Measurements from ENCODE around the gene CDK18.

CDK18 gene

GRCh38 chr1:205514211-205515142 lies 10.0 kb downstream of the CDK18 start:
- Histone ChIP-seq H3K9me3 (ENCODE audit: insufficient read depth, low read length) (no peaks in the 10 kb centered on the region), H3K27me3 (ENCODE audit: insufficient read depth, insufficient read length) (no peaks in the 10 kb centered on the region), H3K36me3 (ENCODE audit: insufficient read depth, insufficient read length, low read length) (no peaks in the 10 kb centered on the region), H3K4me3 (ENCODE audit: insufficient read length, low read depth) (no peak overlapping the region), H3K9ac (ENCODE audit: insufficient read length, low read depth) (no peak overlapping the region), H3K4me1 (ENCODE audit: insufficient read depth, insufficient read length) (peaks cover 36% of the 10 kb centered on the region)
- no peak for DNase-seq (ENCODE audit: low read depth, low spot score)
- TF ChIP-seq ZNF274 (IDR thresholded peaks at IDR 0.05; ENCODE audit: low read depth, low read length) (no peak), YY1 (IDR thresholded peaks at IDR 0.05; ENCODE audit: insufficient read depth, insufficient read length) (no peak), SUZ12 (IDR thresholded peaks at IDR 0.05; ENCODE audit: extremely low read depth, insufficient read depth, insufficient read length) (no peak)

- H3K9ac ChIP-seq (ENCODE audit: insufficient read length, low read depth), result no peak overlapping the region
- peaks cover 41% of the 10 kb centered on the region for H3K4me1 ChIP-seq (ENCODE audit: insufficient read depth, insufficient read length)
- H3K27me3 ChIP-seq (ENCODE audit: insufficient read depth, insufficient read length), result no peaks in the 10 kb centered on the region
Measured at GRCh38 chr1:205515781-205516253, 11.3 kb downstream of the CDK18 start.

GRCh38 chr1:205516362-205516761 lies 11.9 kb downstream of the CDK18 start:
- no peaks in the 10 kb centered on the region for H3K9me3 ChIP-seq (ENCODE audit: insufficient read depth, low read length)
- no peak for TF ChIP-seq ZNF274 (IDR thresholded peaks at IDR 0.05; ENCODE audit: low read depth, low read length)
- no peak for TF ChIP-seq YY1 (IDR thresholded peaks at IDR 0.05; ENCODE audit: insufficient read depth, insufficient read length)
- no peak for TF ChIP-seq SUZ12 (IDR thresholded peaks at IDR 0.05; ENCODE audit: extremely low read depth, insufficient read depth, insufficient read length)
- no peaks in the 10 kb centered on the region for H3K27me3 ChIP-seq (ENCODE audit: insufficient read depth, insufficient read length)
- DNase-seq (ENCODE audit: low read depth, low spot score), result no peak
- no peak overlapping the region for H3K9ac ChIP-seq (ENCODE audit: insufficient read length, low read depth)
- H3K36me3 ChIP-seq (ENCODE audit: insufficient read depth, insufficient read length, low read length), result no peaks in the 10 kb centered on the region
- no peak overlapping the region for H3K4me3 ChIP-seq (ENCODE audit: insufficient read length, low read depth)
- H3K4me1 ChIP-seq (ENCODE audit: insufficient read depth, insufficient read length), result peaks cover 41% of the 10 kb centered on the region

More at GRCh38 chr1:205515781-205516253, 11.3 kb downstream of the CDK18 start:
- H3K36me3 ChIP-seq (ENCODE audit: insufficient read depth, insufficient read length, low read length), result no peaks in the 10 kb centered on the region
- H3K9me3 ChIP-seq (ENCODE audit: insufficient read depth, low read length), result no peaks in the 10 kb centered on the region
- no peak for DNase-seq (ENCODE audit: low read depth, low spot score)
- TF ChIP-seq YY1 (IDR thresholded peaks at IDR 0.05; ENCODE audit: insufficient read depth, insufficient read length), result no peak
- no peak for TF ChIP-seq SUZ12 (IDR thresholded peaks at IDR 0.05; ENCODE audit: extremely low read depth, insufficient read depth, insufficient read length)
- TF ChIP-seq ZNF274 (IDR thresholded peaks at IDR 0.05; ENCODE audit: low read depth, low read length), result no peak
- H3K4me3 ChIP-seq (ENCODE audit: insufficient read length, low read depth), result no peak overlapping the region

GRCh38 chr1:205517288-205517687 lies 12.8 kb downstream of the CDK18 start:
- H3K9me3 ChIP-seq (ENCODE audit: insufficient read depth, low read length), result no peaks in the 10 kb centered on the region
- peaks cover 38% of the 10 kb centered on the region for H3K4me1 ChIP-seq (ENCODE audit: insufficient read depth, insufficient read length)
- TF ChIP-seq SUZ12 (IDR thresholded peaks at IDR 0.05; ENCODE audit: extremely low read depth, insufficient read depth, insufficient read length), result no peak
- no peak for TF ChIP-seq ZNF274 (IDR thresholded peaks at IDR 0.05; ENCODE audit: low read depth, low read length)
- TF ChIP-seq YY1 (IDR thresholded peaks at IDR 0.05; ENCODE audit: insufficient read depth, insufficient read length), result no peak
- H3K36me3 ChIP-seq (ENCODE audit: insufficient read depth, insufficient read length, low read length), result no peaks in the 10 kb centered on the region
- H3K27me3 ChIP-seq (ENCODE audit: insufficient read depth, insufficient read length), result no peaks in the 10 kb centered on the region
- no peak for DNase-seq (ENCODE audit: low read depth, low spot score)
- H3K9ac ChIP-seq (ENCODE audit: insufficient read length, low read depth), result no peak overlapping the region
- no peak overlapping the region for H3K4me3 ChIP-seq (ENCODE audit: insufficient read length, low read depth)

- Histone ChIP-seq H3K4me3 (ENCODE audit: insufficient read length, low read depth) (no peak overlapping the region), H3K36me3 (ENCODE audit: insufficient read depth, insufficient read length, low read length) (no peaks in the 10 kb centered on the region), H3K27me3 (ENCODE audit: insufficient read depth, insufficient read length) (no peaks in the 10 kb centered on the region), H3K4me1 (ENCODE audit: insufficient read depth, insufficient read length) (peaks cover 36% of the 10 kb centered on the region), H3K9ac (ENCODE audit: insufficient read length, low read depth) (no peak overlapping the region), H3K9me3 (ENCODE audit: insufficient read depth, low read length) (no peaks in the 10 kb centered on the region)
- TF ChIP-seq SUZ12 (IDR thresholded peaks at IDR 0.05; ENCODE audit: extremely low read depth, insufficient read depth, insufficient read length) (no peak), ZNF274 (IDR thresholded peaks at IDR 0.05; ENCODE audit: low read depth, low read length) (no peak), YY1 (IDR thresholded peaks at IDR 0.05; ENCODE audit: insufficient read depth, insufficient read length) (no peak)
- DNase-seq (ENCODE audit: low read depth, low spot score), result no peak
Measured at GRCh38 chr1:205517763-205518162, 13.3 kb downstream of the CDK18 start.

- Histone ChIP-seq H3K4me3 (ENCODE audit: insufficient read length, low read depth) (no peak overlapping the region), H3K27me3 (ENCODE audit: insufficient read depth, insufficient read length) (no peaks in the 10 kb centered on the region)
- DNase-seq (ENCODE audit: low read depth, low spot score), result no peak
Measured at GRCh38 chr1:205518661-205519540, 14.4 kb downstream of the CDK18 start.

More at GRCh38 chr1:205518661-205519540, 14.4 kb downstream of the CDK18 start:
- TF ChIP-seq ZNF274 (IDR thresholded peaks at IDR 0.05; ENCODE audit: low read depth, low read length) (no peak), SUZ12 (IDR thresholded peaks at IDR 0.05; ENCODE audit: extremely low read depth, insufficient read depth, insufficient read length) (no peak), YY1 (IDR thresholded peaks at IDR 0.05; ENCODE audit: insufficient read depth, insufficient read length) (no peak)
- H3K4me1 ChIP-seq (ENCODE audit: insufficient read depth, insufficient read length), result peaks cover 32% of the 10 kb centered on the region
- no peak overlapping the region for H3K9ac ChIP-seq (ENCODE audit: insufficient read length, low read depth)
- peaks cover 4% of the 10 kb centered on the region for H3K36me3 ChIP-seq (ENCODE audit: insufficient read depth, insufficient read length, low read length)
- H3K9me3 ChIP-seq (ENCODE audit: insufficient read depth, low read length), result no peaks in the 10 kb centered on the region

All from NT2/D1 (cell line).